Measurements from ENCODE around the gene GAK.

GAK gene

DNA sequence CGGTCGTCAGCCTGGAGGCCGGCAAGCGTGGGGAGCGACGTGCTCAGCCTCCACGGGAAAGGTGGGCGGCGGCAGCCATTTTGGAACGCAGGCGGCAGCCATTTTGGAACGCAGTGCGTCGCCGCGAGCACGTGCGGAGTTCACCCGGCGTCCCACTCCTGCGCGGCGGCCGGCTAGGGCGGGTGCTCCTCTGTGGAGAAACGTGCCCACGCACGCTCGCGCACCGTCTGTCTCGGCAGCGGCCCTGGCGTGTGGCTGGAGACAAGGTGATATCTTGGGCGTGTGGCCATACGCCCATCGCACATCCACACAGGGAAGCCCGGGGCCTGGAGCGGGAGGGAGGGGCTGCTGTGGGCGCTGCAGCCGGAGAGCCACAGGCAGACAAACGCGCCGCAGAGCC, 127.3 kb downstream of the GAK start:
- no peak overlapping the region for H3K4me3 ChIP-seq (replicated peaks in 1 of 2; ENCODE audit: low read depth in 2 of 2, low read length in 2 of 2)
- no peak for DNase-seq (ENCODE audit: low read depth in 2 of 2)
- TF ChIP-seq, protein P1, sequence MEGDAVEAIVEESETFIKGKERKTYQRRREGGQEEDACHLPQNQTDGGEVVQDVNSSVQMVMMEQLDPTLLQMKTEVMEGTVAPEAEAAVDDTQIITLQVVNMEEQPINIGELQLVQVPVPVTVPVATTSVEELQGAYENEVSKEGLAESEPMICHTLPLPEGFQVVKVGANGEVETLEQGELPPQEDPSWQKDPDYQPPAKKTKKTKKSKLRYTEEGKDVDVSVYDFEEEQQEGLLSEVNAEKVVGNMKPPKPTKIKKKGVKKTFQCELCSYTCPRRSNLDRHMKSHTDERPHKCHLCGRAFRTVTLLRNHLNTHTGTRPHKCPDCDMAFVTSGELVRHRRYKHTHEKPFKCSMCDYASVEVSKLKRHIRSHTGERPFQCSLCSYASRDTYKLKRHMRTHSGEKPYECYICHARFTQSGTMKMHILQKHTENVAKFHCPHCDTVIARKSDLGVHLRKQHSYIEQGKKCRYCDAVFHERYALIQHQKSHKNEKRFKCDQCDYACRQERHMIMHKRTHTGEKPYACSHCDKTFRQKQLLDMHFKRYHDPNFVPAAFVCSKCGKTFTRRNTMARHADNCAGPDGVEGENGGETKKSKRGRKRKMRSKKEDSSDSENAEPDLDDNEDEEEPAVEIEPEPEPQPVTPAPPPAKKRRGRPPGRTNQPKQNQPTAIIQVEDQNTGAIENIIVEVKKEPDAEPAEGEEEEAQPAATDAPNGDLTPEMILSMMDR (IDR thresholded peaks at IDR 0.05; ENCODE audit: low read depth, low read length), result no peak

DNA sequence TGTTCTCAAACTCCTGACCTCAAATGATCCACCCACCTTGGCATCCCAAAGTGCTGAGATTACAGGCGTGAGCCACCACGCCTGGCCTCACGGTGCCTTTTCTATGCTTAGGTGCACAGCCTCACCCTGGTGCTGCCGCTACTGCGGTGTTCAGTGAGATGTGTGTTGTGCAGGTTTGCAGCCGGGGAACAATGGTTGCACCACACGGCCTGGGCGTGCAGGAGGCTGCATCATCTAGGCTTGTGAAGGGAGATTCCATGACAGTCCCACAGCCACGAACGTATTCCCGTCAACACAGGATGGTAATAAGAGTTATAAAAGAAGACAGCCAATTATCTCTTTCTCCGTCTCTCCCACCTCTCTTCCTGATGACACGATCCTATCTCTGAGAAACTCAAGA, 128.2 kb downstream of the GAK start:
- DNase-seq (ENCODE audit: low read depth in 2 of 2), result no peak
- TF ChIP-seq, protein P1 (IDR thresholded peaks at IDR 0.05; ENCODE audit: low read depth, low read length), result no peak
- H3K4me3 ChIP-seq (replicated peaks in 1 of 2; ENCODE audit: low read depth in 2 of 2, low read length in 2 of 2), result no peak overlapping the region

DNA sequence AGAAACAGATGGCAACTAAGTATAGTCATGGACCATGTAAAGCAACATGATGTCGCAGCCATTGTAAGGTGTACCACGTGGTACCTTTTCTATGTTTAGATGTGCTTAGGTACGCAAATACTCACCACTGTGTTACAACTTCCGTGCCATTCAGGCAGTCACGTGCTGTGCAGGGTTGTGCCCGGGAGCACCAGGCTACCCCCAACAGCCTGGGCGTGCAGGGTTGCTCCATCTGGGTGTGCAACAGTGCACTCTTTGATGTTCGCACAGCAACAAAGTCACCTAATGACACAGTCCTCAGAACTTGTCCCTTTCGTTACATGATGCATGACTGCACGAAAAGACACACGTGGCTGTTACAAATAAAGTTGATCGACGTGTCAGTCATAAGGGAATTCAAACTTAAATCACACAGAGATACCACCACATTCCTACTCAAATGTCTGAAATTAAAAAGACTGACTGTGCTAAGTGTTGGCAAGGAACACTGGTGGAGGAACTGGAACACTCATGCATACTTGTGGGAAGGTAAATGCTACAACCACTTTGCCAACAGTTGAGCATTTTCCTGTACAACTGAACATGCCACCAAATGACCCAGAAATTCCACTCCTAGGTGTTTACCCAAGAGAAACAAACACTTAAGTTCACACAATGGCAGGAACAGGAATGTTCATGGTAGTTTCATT, 130.5 kb downstream of the GAK start:
- TF ChIP-seq, protein P1 (IDR thresholded peaks at IDR 0.05; ENCODE audit: low read depth, low read length), result no peak
- no peak for DNase-seq (ENCODE audit: low read depth in 2 of 2)

More for the DNA sequence above, 130.5 kb downstream of the GAK start:
- no peak overlapping the region for H3K4me3 ChIP-seq (replicated peaks in 1 of 2; ENCODE audit: low read depth in 2 of 2, low read length in 2 of 2)
